ENCODE data around the gene ZNF124.

The ZNF124 gene

GRCh38 chr1:247112479-247112781 is 59.4 kb downstream of the ZNF124 start:
- H2BK15ac ChIP-seq (ENCODE audit: low read depth, poor library complexity, severe bottlenecking): peak overlapping the region; percentile 33
- peaks cover 25% of the 10 kb centered on the region for H3K4me1 ChIP-seq (ENCODE audit: control insufficient read depth, insufficient read depth, low read depth, low read length)
- peak overlapping the region in 1 of 2 experiments; percentile 35 for H3K18ac ChIP-seq (ENCODE audit: low read depth in 1 of 2, low read length in 2 of 2)
- H3K27ac ChIP-seq (ENCODE audit: low read length, poor library complexity, severe bottlenecking): no peak overlapping the region
- H3K14ac ChIP-seq (ENCODE audit: low read length in 2 of 2): peak overlapping the region in 1 of 2 experiments; percentile 28
- H2AK5ac ChIP-seq (ENCODE audit: low read length, severe bottlenecking): no peak overlapping the region
- peak overlapping the region; percentile 45 to 76 for H3K4ac ChIP-seq (ENCODE audit: low read depth in 1 of 2, low read length in 2 of 2)
- H2AFZ ChIP-seq (ENCODE audit: low read depth, low read length): peak overlapping the region; percentile 39
- H3K27me3 ChIP-seq (ENCODE audit: control insufficient read depth in 1 of 2, insufficient read depth in 1 of 2, low read length in 2 of 2): no peaks in the 10 kb centered on the region
- peak overlapping the region; percentile 99 for H4K91ac ChIP-seq (ENCODE audit: low read length)
- no peak overlapping the region for H2BK120ac ChIP-seq (ENCODE audit: low read depth, low read length)
- H3K23ac ChIP-seq (ENCODE audit: low read length in 2 of 2): peak overlapping the region in 1 of 2 experiments; percentile 2
- H3K4me2 ChIP-seq (ENCODE audit: low read length, poor library complexity, severe bottlenecking): peak overlapping the region; percentile 97
- no peaks in the 10 kb centered on the region for H3K36me3 ChIP-seq (ENCODE audit: control insufficient read depth in 1 of 2, insufficient read depth in 2 of 2, low read depth in 1 of 2, low read length in 2 of 2)
- DNase-seq: no peak
- peak overlapping the region; percentile 76 to 82 for H3K4me3 ChIP-seq (ENCODE audit: insufficient read depth in 1 of 2, low read depth in 1 of 2, low read length in 2 of 2)
- 78% methylated on average over 9 of the region's 9 CpGs for WGBS
- H2BK5ac ChIP-seq (ENCODE audit: low read depth, low read length, poor library complexity, severe bottlenecking): no peak overlapping the region
- peaks cover 2% of the 10 kb centered on the region for H3K79me1 ChIP-seq (replicated peaks; ENCODE audit: low read length, poor library complexity, severe bottlenecking)
- peak overlapping the region; percentile 82 for H3K9ac ChIP-seq (ENCODE audit: low read length)
- peak overlapping the region; percentile 99 for H4K8ac ChIP-seq (ENCODE audit: low read length)
- peak overlapping the region in 1 of 2 experiments; percentile 34 for H2BK12ac ChIP-seq (ENCODE audit: low read length in 2 of 2)
- H3K9me3 ChIP-seq (ENCODE audit: control insufficient read depth, low read length): no peaks in the 10 kb centered on the region

GRCh38 chr1:247111700-247112478 is 59.9 kb downstream of the ZNF124 start:
- Histone ChIP-seq H3K4me2 (ENCODE audit: low read length, poor library complexity, severe bottlenecking) (peak overlapping the region; percentile 97), H4K8ac (ENCODE audit: low read length) (peak overlapping the region; percentile 99), H3K4me1 (ENCODE audit: control insufficient read depth, insufficient read depth, low read depth, low read length) (peaks cover 25% of the 10 kb centered on the region), H3K23ac (ENCODE audit: low read length in 2 of 2) (peak overlapping the region in 1 of 2 experiments; percentile 2), H3K27ac (ENCODE audit: low read length, poor library complexity, severe bottlenecking) (no peak overlapping the region), H3K27me3 (ENCODE audit: control insufficient read depth in 1 of 2, insufficient read depth in 1 of 2, low read length in 2 of 2) (no peaks in the 10 kb centered on the region), H3K14ac (ENCODE audit: low read length in 2 of 2) (peak overlapping the region in 1 of 2 experiments; percentile 83), H3K9ac (ENCODE audit: low read length) (peak overlapping the region; percentile 82), H2BK5ac (ENCODE audit: low read depth, low read length, poor library complexity, severe bottlenecking) (no peak overlapping the region), H3K36me3 (ENCODE audit: control insufficient read depth in 1 of 2, insufficient read depth in 2 of 2, low read depth in 1 of 2, low read length in 2 of 2) (no peaks in the 10 kb centered on the region), H3K79me1 (replicated peaks; ENCODE audit: low read length, poor library complexity, severe bottlenecking) (peaks cover 2% of the 10 kb centered on the region), H2AK5ac (ENCODE audit: low read length, severe bottlenecking) (no peak overlapping the region), H3K9me3 (ENCODE audit: control insufficient read depth, low read length) (no peaks in the 10 kb centered on the region), H2BK15ac (ENCODE audit: low read depth, poor library complexity, severe bottlenecking) (peak overlapping the region; percentile 99), H3K4ac (ENCODE audit: low read depth in 1 of 2, low read length in 2 of 2) (peak overlapping the region; percentile 45 to 76), H3K18ac (ENCODE audit: low read depth in 1 of 2, low read length in 2 of 2) (peak overlapping the region; percentile 35 to 92), H3K4me3 (ENCODE audit: insufficient read depth in 1 of 2, low read depth in 1 of 2, low read length in 2 of 2) (peak overlapping the region; percentile 76 to 82), H2BK120ac (ENCODE audit: low read depth, low read length) (peak overlapping the region; percentile 91), H2AFZ (ENCODE audit: low read depth, low read length) (peak overlapping the region; percentile 39), H2BK12ac (ENCODE audit: low read length in 2 of 2) (peak overlapping the region; percentile 34 to 73), H4K91ac (ENCODE audit: low read length) (peak overlapping the region; percentile 99)
- DNase-seq: peak; percentile 60
- WGBS: 2% methylated on average over 52 of the region's 78 CpGs

GRCh38 chr1:247111259-247111699 is 60.5 kb downstream of the ZNF124 start:
- H2BK15ac ChIP-seq (ENCODE audit: low read depth, poor library complexity, severe bottlenecking): peak overlapping the region; percentile 86
- DNase-seq: no peak
- peak overlapping the region; percentile 76 to 82 for H3K4me3 ChIP-seq (ENCODE audit: insufficient read depth in 1 of 2, low read depth in 1 of 2, low read length in 2 of 2)
- H2AK5ac ChIP-seq (ENCODE audit: low read length, severe bottlenecking): no peak overlapping the region
- H3K9me3 ChIP-seq (ENCODE audit: control insufficient read depth, low read length): no peaks in the 10 kb centered on the region
- H3K4me2 ChIP-seq (ENCODE audit: low read length, poor library complexity, severe bottlenecking): peak overlapping the region; percentile 97
- H3K14ac ChIP-seq (ENCODE audit: low read length in 2 of 2): peak overlapping the region in 1 of 2 experiments; percentile 83
- peak overlapping the region; percentile 82 for H3K9ac ChIP-seq (ENCODE audit: low read length)
- no peaks in the 10 kb centered on the region for H3K36me3 ChIP-seq (ENCODE audit: control insufficient read depth in 1 of 2, insufficient read depth in 2 of 2, low read depth in 1 of 2, low read length in 2 of 2)
- H3K79me1 ChIP-seq (replicated peaks; ENCODE audit: low read length, poor library complexity, severe bottlenecking): peaks cover 2% of the 10 kb centered on the region
- H2AFZ ChIP-seq (ENCODE audit: low read depth, low read length): peak overlapping the region; percentile 71
- H4K8ac ChIP-seq (ENCODE audit: low read length): peak overlapping the region; percentile 99
- no peak overlapping the region for H2BK5ac ChIP-seq (ENCODE audit: low read depth, low read length, poor library complexity, severe bottlenecking)
- H3K18ac ChIP-seq (ENCODE audit: low read depth in 1 of 2, low read length in 2 of 2): peak overlapping the region; percentile 35 to 92
- no peak overlapping the region for H3K27ac ChIP-seq (ENCODE audit: low read length, poor library complexity, severe bottlenecking)
- peak overlapping the region; percentile 45 to 76 for H3K4ac ChIP-seq (ENCODE audit: low read depth in 1 of 2, low read length in 2 of 2)
- WGBS: under 1% methylated on average over 44 of the region's 62 CpGs
- peak overlapping the region in 1 of 2 experiments; percentile 14 for H3K23ac ChIP-seq (ENCODE audit: low read length in 2 of 2)
- H4K91ac ChIP-seq (ENCODE audit: low read length): peak overlapping the region; percentile 99
- H3K27me3 ChIP-seq (ENCODE audit: control insufficient read depth in 1 of 2, insufficient read depth in 1 of 2, low read length in 2 of 2): no peaks in the 10 kb centered on the region
- H2BK120ac ChIP-seq (ENCODE audit: low read depth, low read length): peak overlapping the region; percentile 91
- H2BK12ac ChIP-seq (ENCODE audit: low read length in 2 of 2): peak overlapping the region in 1 of 2 experiments; percentile 63
- H3K4me1 ChIP-seq (ENCODE audit: control insufficient read depth, insufficient read depth, low read depth, low read length): peaks cover 25% of the 10 kb centered on the region

GRCh38 chr1:247110627-247111258 is 61.1 kb downstream of the ZNF124 start:
- Histone ChIP-seq H3K27ac (ENCODE audit: low read length, poor library complexity, severe bottlenecking) (no peak overlapping the region), H3K9ac (ENCODE audit: low read length) (peak overlapping the region; percentile 82), H2BK12ac (ENCODE audit: low read length in 2 of 2) (peak overlapping the region in 1 of 2 experiments; percentile 63), H3K79me1 (replicated peaks; ENCODE audit: low read length, poor library complexity, severe bottlenecking) (peaks cover 2% of the 10 kb centered on the region), H3K18ac (ENCODE audit: low read depth in 1 of 2, low read length in 2 of 2) (peak overlapping the region; percentile 35 to 92), H3K27me3 (ENCODE audit: control insufficient read depth in 1 of 2, insufficient read depth in 1 of 2, low read length in 2 of 2) (no peaks in the 10 kb centered on the region), H4K91ac (ENCODE audit: low read length) (peak overlapping the region; percentile 99), H2BK120ac (ENCODE audit: low read depth, low read length) (peak overlapping the region; percentile 91), H3K36me3 (ENCODE audit: control insufficient read depth in 1 of 2, insufficient read depth in 2 of 2, low read depth in 1 of 2, low read length in 2 of 2) (no peaks in the 10 kb centered on the region), H4K8ac (ENCODE audit: low read length) (peak overlapping the region; percentile 99), H3K14ac (ENCODE audit: low read length in 2 of 2) (peak overlapping the region in 1 of 2 experiments; percentile 55), H2BK5ac (ENCODE audit: low read depth, low read length, poor library complexity, severe bottlenecking) (no peak overlapping the region), H3K4me3 (ENCODE audit: insufficient read depth in 1 of 2, low read depth in 1 of 2, low read length in 2 of 2) (peak overlapping the region; percentile 76 to 82), H3K4me1 (ENCODE audit: control insufficient read depth, insufficient read depth, low read depth, low read length) (peaks cover 25% of the 10 kb centered on the region), H3K23ac (ENCODE audit: low read length in 2 of 2) (no peak overlapping the region), H2AK5ac (ENCODE audit: low read length, severe bottlenecking) (no peak overlapping the region), H2BK15ac (ENCODE audit: low read depth, poor library complexity, severe bottlenecking) (no peak overlapping the region), H2AFZ (ENCODE audit: low read depth, low read length) (peak overlapping the region; percentile 71), H3K9me3 (ENCODE audit: control insufficient read depth, low read length) (no peaks in the 10 kb centered on the region), H3K4me2 (ENCODE audit: low read length, poor library complexity, severe bottlenecking) (peak overlapping the region; percentile 97), H3K4ac (ENCODE audit: low read depth in 1 of 2, low read length in 2 of 2) (peak overlapping the region; percentile 45 to 76)
- 39% methylated on average over 29 of the region's 30 CpGs for WGBS
- peak; percentile 19 for DNase-seq
